ENCODE measurements around the gene EN1.

The EN1 gene

GRCh38 chr2:118822572-118822971 is 24.9 kb downstream of the EN1 start:
- DNase-seq (ENCODE audit: low read depth in 2 of 2): no peak

- DNase-seq (ENCODE audit: low read depth in 2 of 2): no peak
These were observed 25.4 kb downstream of the EN1 start for GRCh38 chr2:118822015-118822414.

GRCh38 chr2:118817469-118817868 is 30.0 kb downstream of the EN1 start:
- no peak for DNase-seq (ENCODE audit: low read depth in 2 of 2)

- DNase-seq (ENCODE audit: low read depth in 2 of 2): no peak
These were observed 30.8 kb downstream of the EN1 start for GRCh38 chr2:118816669-118817068.

- no peak for DNase-seq (ENCODE audit: low read depth in 2 of 2)
These were observed 31.7 kb downstream of the EN1 start for GRCh38 chr2:118815731-118816130.

- DNase-seq (ENCODE audit: low read depth in 2 of 2): no peak
These were observed 32.1 kb downstream of the EN1 start for GRCh38 chr2:118815314-118815713.

- no peak for DNase-seq (ENCODE audit: low read depth in 2 of 2)
These were observed 33.1 kb downstream of the EN1 start for GRCh38 chr2:118814368-118814767.

GRCh38 chr2:118813601-118814339 is 33.7 kb downstream of the EN1 start:
- DNase-seq (ENCODE audit: low read depth in 2 of 2): no peak

GRCh38 chr2:118813111-118813510 is 34.3 kb downstream of the EN1 start:
- no peak for DNase-seq (ENCODE audit: low read depth in 2 of 2)

GRCh38 chr2:118812552-118812951 is 34.9 kb downstream of the EN1 start:
- DNase-seq (ENCODE audit: low read depth in 2 of 2): no peak

- no peak for DNase-seq (ENCODE audit: low read depth in 2 of 2)
These were observed 35.8 kb downstream of the EN1 start for GRCh38 chr2:118811514-118812115.

- no peak for DNase-seq (ENCODE audit: low read depth in 2 of 2)
These were observed 36.7 kb downstream of the EN1 start for GRCh38 chr2:118810766-118811165.

- no peak for DNase-seq (ENCODE audit: low read depth in 2 of 2)
These were observed 39.0 kb downstream of the EN1 start for GRCh38 chr2:118808429-118808809.

GRCh38 chr2:118807668-118808428 is 39.6 kb downstream of the EN1 start:
- no peak for DNase-seq (ENCODE audit: low read depth in 2 of 2)

GRCh38 chr2:118806797-118807667 is 40.4 kb downstream of the EN1 start:
- no peak for DNase-seq (ENCODE audit: low read depth in 2 of 2)

GRCh38 chr2:118805064-118805690 is 42.3 kb downstream of the EN1 start:
- no peak for DNase-seq (ENCODE audit: low read depth in 2 of 2)

GRCh38 chr2:118803012-118803411 is 44.4 kb downstream of the EN1 start:
- no peak for DNase-seq (ENCODE audit: low read depth in 2 of 2)

- DNase-seq (ENCODE audit: low read depth in 2 of 2): no peak
These were observed 46.3 kb downstream of the EN1 start for GRCh38 chr2:118801151-118801550.

GRCh38 chr2:118800736-118801135 is 46.7 kb downstream of the EN1 start:
- DNase-seq (ENCODE audit: low read depth in 2 of 2): no peak

- DNase-seq (ENCODE audit: low read depth in 2 of 2): no peak
These were observed 52.9 kb downstream of the EN1 start for GRCh38 chr2:118794546-118794945.
